K562 (cell line): ENCODE results near the gene ELK4. TPM values are rescaled to one million over a fixed set of nuclear protein-coding genes. Genes with fewer than 3 reads are reported as not detected.
A peak's percentile ranks its signal among the peaks of the same experiment; 100 is the strongest.

Experiments used
- ARID2 ChIP-seq: fragments of 450-650 bp; IDR thresholded peaks from 2 replicates; pipeline ENCODE4 v1.6.1; 2017; ENCODE audit warnings: antibody characterized with exemption, mild to moderate bottlenecking
- ARID3B ChIP-seq: fragments of 250-450 bp; sonication (Bioruptor Pico); IDR thresholded peaks from 2 replicates; pipeline ENCODE4 v1.4.0; 2020; ENCODE audit warnings: borderline replicate concordance
- CHCHD3 ChIP-seq: fragments of 250-450 bp; sonication (Bioruptor Pico); IDR thresholded peaks from 2 replicates; pipeline ENCODE4 v2.1.2; 2022; ENCODE audit warnings: mild to moderate bottlenecking
- ELF2 ChIP-seq: fragments of 250-450 bp; sonication (Bioruptor Pico); IDR thresholded peaks from 2 replicates; pipeline ENCODE4 v1.5.0; 2021; ENCODE audit warnings: mild to moderate bottlenecking
- EP400 ChIP-seq: fragments of 450-650 bp; IDR thresholded peaks from 2 replicates; pipeline ENCODE4 v1.6.1; 2017; ENCODE audit warnings: antibody characterized with exemption, mild to moderate bottlenecking, moderate library complexity
- KLF16 ChIP-seq: IDR thresholded peaks from 2 replicates; pipeline ENCODE4 v1.6.1; 2016; ENCODE audit warnings: antibody characterized with exemption
- STAT5A ChIP-seq: IDR thresholded peaks from 2 replicates; pipeline ENCODE4 v1.6.1; 2012; ENCODE audit warnings: low read length, inconsistent platforms, borderline replicate concordance
- USF2 ChIP-seq: sonication (generic); formaldehyde crosslinking; IDR thresholded peaks from 2 replicates; pipeline ENCODE4 v1.5.0; 2020; ENCODE audit warnings: missing genetic modification reagents
- ZNF24 ChIP-seq: fragments of 450-650 bp; IDR thresholded peaks from 2 replicates; pipeline ENCODE4 v1.6.1; 2016
- ZNF263 ChIP-seq: sonication (generic); formaldehyde crosslinking; IDR thresholded peaks from 2 replicates; pipeline ENCODE4 v1.8.0; 2022; ENCODE audit warnings: mild to moderate bottlenecking, missing genetic modification reagents, borderline replicate concordance
- ZNF766 ChIP-seq: fragments of 200-800 bp; sonication (Bioruptor generic); conservative IDR thresholded peaks from 2 replicates; pipeline ENCODE4 v1.6.1; 2016; ENCODE audit warnings: missing genetic modification characterization, missing compliant biosample characterization
- polyA plus RNA-seq, 8 experiments: library from polyadenylated mRNA; depleted of rRNA in 4 of 8; stranded (reverse) in 5 of 8; unstranded in 3 of 8; fragments of >200 nt; fragmentation: Nextera tagmentation in 2 of 8; fragmentation: Illumina TruSeq in 1 of 8; extraction: Ambion mirVana in 2 of 8; extraction: Trizol in 1 of 8; gene quantifications; 2 replicates each; pipeline versions ENCODE4 v1.2.1 to v1.2.3, GENCODE V29; 2011 to 2014; ENCODE audit warnings: inconsistent platforms in 1 of 8, missing spikeins in 1 of 8
- total RNA-seq, 7 experiments: library from RNA; depleted of rRNA in 6 of 7; stranded (reverse); fragments of >200 nt in 6 of 7; fragmentation: Illumina TruSeq in 2 of 7; extraction: Trizol in 2 of 7; gene quantifications; 2 replicates each; pipeline versions ENCODE4 v1.2.1 to v1.2.3, GENCODE V29; 2011 to 2021; ENCODE audit warnings: low replicate concordance in 1 of 7
- TF ChIP-seq, protein P1 (sequence below): IDR thresholded peaks from 2 replicates; pipeline ENCODE4 v1.6.1; 2012; ENCODE audit warnings: low read depth, low read length, improper control_type of control experiment, borderline replicate concordance
- TF ChIP-seq, protein P2 (sequence below): fragments of 450-650 bp; IDR thresholded peaks from 2 replicates; pipeline ENCODE4 v1.6.1; 2016

Gene ELK4
- total and polyA plus RNA-seq, 9 of the 15 experiments (the other 6 are each of a cell fraction or from before 2014, with no cell fraction given) = 2.0 to 21.7 (median 9.2) TPM

DNA sequence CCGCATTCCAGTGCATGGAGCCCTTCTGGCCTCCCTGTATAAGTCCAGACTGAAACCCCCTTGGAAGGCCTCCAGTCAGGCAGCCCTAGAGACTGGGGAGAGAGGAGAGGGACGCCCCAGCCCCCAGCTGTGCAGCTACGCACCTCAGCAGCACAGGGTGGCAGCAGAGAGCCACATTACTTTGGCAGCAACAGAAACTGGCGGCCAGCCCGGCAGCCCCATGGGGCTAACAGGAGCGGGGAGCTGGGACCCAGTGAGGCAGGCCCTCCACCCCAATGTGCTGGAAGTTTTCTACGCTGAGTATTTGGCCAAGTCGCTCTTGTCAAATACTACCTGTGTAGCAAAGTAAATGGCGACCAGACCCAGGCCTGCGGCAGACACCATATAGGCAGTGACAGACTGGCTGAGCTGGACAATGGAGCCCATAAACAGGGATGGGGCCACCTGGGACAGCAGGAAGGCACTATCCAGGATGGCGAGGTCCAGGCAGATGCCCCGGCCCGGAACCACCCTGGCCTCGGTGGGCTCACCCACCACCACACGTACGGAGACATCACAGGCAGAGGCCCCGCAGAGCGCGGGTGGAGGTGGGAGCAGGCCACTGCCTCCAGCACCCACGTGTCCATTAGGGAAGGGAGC is 27.3 kb upstream of the ELK4 start (continued):
- TF ChIP-seq USF2 (CRISPR knock-in tag) (no peak), ZNF766 (no peak), ARID2 (peak; percentile 69; the same call in 1 of the 2 replicates), EP400 (no peak), ZNF24 (no peak), ELF2 (no peak), ARID3B (CRISPR knock-in tag) (no peak), KLF16 (peak; percentile 52; the same call in 1 of the 2 replicates), STAT5A (no peak), ZNF263 (CRISPR knock-in tag) (peak; percentile 47; the same call in 1 of the 2 replicates), CHCHD3 (CRISPR knock-in tag) (no peak)
- TF ChIP-seq, protein P1, sequence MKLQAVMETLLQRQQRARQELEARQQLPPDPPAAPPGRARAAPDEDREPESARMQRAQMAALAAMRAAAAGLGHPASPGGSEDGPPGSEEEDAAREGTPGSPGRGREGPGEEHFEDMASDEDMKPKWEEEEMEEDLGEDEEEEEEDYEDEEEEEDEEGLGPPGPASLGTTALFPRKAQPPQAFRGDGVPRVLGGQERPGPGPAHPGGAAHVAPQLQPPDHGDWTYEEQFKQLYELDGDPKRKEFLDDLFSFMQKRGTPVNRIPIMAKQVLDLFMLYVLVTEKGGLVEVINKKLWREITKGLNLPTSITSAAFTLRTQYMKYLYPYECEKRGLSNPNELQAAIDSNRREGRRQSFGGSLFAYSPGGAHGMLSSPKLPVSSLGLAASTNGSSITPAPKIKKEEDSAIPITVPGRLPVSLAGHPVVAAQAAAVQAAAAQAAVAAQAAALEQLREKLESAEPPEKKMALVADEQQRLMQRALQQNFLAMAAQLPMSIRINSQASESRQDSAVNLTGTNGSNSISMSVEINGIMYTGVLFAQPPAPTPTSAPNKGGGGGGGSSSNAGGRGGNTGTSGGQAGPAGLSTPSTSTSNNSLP = no peak
- TF ChIP-seq, protein P2, sequence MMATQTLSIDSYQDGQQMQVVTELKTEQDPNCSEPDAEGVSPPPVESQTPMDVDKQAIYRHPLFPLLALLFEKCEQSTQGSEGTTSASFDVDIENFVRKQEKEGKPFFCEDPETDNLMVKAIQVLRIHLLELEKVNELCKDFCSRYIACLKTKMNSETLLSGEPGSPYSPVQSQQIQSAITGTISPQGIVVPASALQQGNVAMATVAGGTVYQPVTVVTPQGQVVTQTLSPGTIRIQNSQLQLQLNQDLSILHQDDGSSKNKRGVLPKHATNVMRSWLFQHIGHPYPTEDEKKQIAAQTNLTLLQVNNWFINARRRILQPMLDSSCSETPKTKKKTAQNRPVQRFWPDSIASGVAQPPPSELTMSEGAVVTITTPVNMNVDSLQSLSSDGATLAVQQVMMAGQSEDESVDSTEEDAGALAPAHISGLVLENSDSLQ = no peak
